Right atrium auricular region (tissue), 2 donors: Measurements from ENCODE around the gene ACTA2. TPM values are rescaled to one million over a fixed set of nuclear protein-coding genes. Genes with fewer than 3 reads are reported as not detected.

Experiments
- DNase-seq: peaks from one replicate; pipeline ENCODE4 v3.0.0-alpha.2; 2019; ENCODE audit warnings: low spot score
- H3K27ac ChIP-seq, 2 donors: fragments of 200-600 bp; sonication (generic); 1 replicate in 1 of 2; 2 replicates in 1 of 2; pipeline ENCODE4 v1.5.1; 2016 to 2019
- H3K27me3 ChIP-seq, 2 donors: fragments of 200-600 bp; sonication (generic); one replicate each; pipeline versions ENCODE4 v1.5.1 to v1.6.0; 2017 to 2019
- H3K36me3 ChIP-seq: fragments of 200-600 bp; sonication (generic); one replicate; pipeline ENCODE4 v1.5.1; 2016
- H3K4me1 ChIP-seq, 2 donors: fragments of 200-600 bp; sonication (generic); one replicate each; pipeline versions ENCODE4 v1.5.1 to v1.6.0; 2017 to 2019
- H3K4me3 ChIP-seq, 2 donors: fragments of 200-600 bp; sonication (generic); 1 replicate in 1 of 2; 2 replicates in 1 of 2; pipeline ENCODE4 v1.5.1; 2017 to 2019; ENCODE audit warnings: mild to moderate bottlenecking in 1 of 2, moderate library complexity in 1 of 2
- H3K9me3 ChIP-seq, 2 donors: fragments of 200-600 bp; sonication (generic); one replicate each; pipeline ENCODE4 v1.5.1; 2019
- CTCF ChIP-seq, 2 donors: fragments of 200-600 bp; sonication (generic); IDR thresholded peaks; one replicate each; pipeline ENCODE4 v1.5.1; 2019; ENCODE audit warnings: antibody characterized with exemption in 2 of 2
- total RNA-seq, 2 donors: library from RNA; depleted of rRNA; stranded (reverse); fragments of >200 nt; gene quantifications; one replicate each; pipeline ENCODE4 v1.1.0, GENCODE V29; 2016

The ACTA2 gene
- total RNA-seq, result 1,000 to 10,000 TPM in 1 of 2 donors, 100 to 1,000 TPM in 1; 934 to 1,936 TPM

GRCh38 chr10:88952647-88953111, at the start of gene ACTA2:
Gene ACTA2, minus strand, starts transcription at chr10:88952773. Its CDS starts 3,843 bp downstream, at chr10:88948930.
- peak within 1 kb of the TSS; percentile 79 to 93 for H3K27ac ChIP-seq
- peak within 1 kb of the TSS; percentile 53 to 57 for H3K4me3 ChIP-seq
- H3K9me3 ChIP-seq, result no peaks in the 10 kb centered on the region
- H3K4me1 ChIP-seq, result peaks cover 0 to 39% of the 10 kb centered on the region in 2 donors
- no peak for TF ChIP-seq CTCF (IDR thresholded peaks at IDR 0.05)
- DNase-seq, result peak; percentile 75
- peaks cover 30% of the 10 kb centered on the region for H3K36me3 ChIP-seq
- no peaks in the 10 kb centered on the region for H3K27me3 ChIP-seq

- H3K4me1 ChIP-seq, result peaks cover 0 to 18% of the 10 kb centered on the region in 2 donors
- no peaks in the 10 kb centered on the region for H3K27me3 ChIP-seq
- DNase-seq, result no peak
- peak overlapping the region; percentile 35 to 43 for H3K27ac ChIP-seq
- H3K36me3 ChIP-seq, result no peaks in the 10 kb centered on the region
- H3K9me3 ChIP-seq, result no peaks in the 10 kb centered on the region
- no peak overlapping the region for H3K4me3 ChIP-seq
- no peak for TF ChIP-seq CTCF (IDR thresholded peaks at IDR 0.05)
These were observed 49.1 kb upstream of the ACTA2 start for GRCh38 chr10:89001729-89002072.

GRCh38 chr10:89001024-89001728, 48.6 kb upstream of the ACTA2 start:
- peaks cover 0 to 18% of the 10 kb centered on the region in 2 donors for H3K4me1 ChIP-seq
- no peak for DNase-seq
- TF ChIP-seq CTCF (IDR thresholded peaks at IDR 0.05), result no peak
- H3K36me3 ChIP-seq, result no peaks in the 10 kb centered on the region
- H3K27me3 ChIP-seq, result no peaks in the 10 kb centered on the region
- peak overlapping the region; percentile 35 to 43 for H3K27ac ChIP-seq
- peak overlapping the region in 1 of 2 donors; percentile 18 for H3K4me3 ChIP-seq
- H3K9me3 ChIP-seq, result no peaks in the 10 kb centered on the region

- DNase-seq, result no peak
- H3K27me3 ChIP-seq, result no peaks in the 10 kb centered on the region
- peak overlapping the region in 1 of 2 donors; percentile 13 for H3K4me3 ChIP-seq
- peak overlapping the region; percentile 38 to 43 for H3K27ac ChIP-seq
- no peak for TF ChIP-seq CTCF (IDR thresholded peaks at IDR 0.05)
- no peaks in the 10 kb centered on the region for H3K36me3 ChIP-seq
- no peaks in the 10 kb centered on the region for H3K9me3 ChIP-seq
- peaks cover 0 to 31% of the 10 kb centered on the region in 2 donors for H3K4me1 ChIP-seq
These were observed 47.1 kb upstream of the ACTA2 start for GRCh38 chr10:88999625-89000024.

GRCh38 chr10:88996927-88997326, 44.4 kb upstream of the ACTA2 start:
- peaks cover 0 to 34% of the 10 kb centered on the region in 2 donors for H3K4me1 ChIP-seq
- H3K27me3 ChIP-seq, result no peaks in the 10 kb centered on the region
- peak overlapping the region in 1 of 2 donors; percentile 20 for H3K27ac ChIP-seq
- TF ChIP-seq CTCF (IDR thresholded peaks at IDR 0.05), result no peak
- H3K9me3 ChIP-seq, result no peaks in the 10 kb centered on the region
- H3K36me3 ChIP-seq, result no peaks in the 10 kb centered on the region
- no peak for DNase-seq
- H3K4me3 ChIP-seq, result no peak overlapping the region
